GM12874 (cell line): ENCODE data around the gene APOM.

Experiments
- CTCF ChIP-seq: IDR thresholded peaks from 2 replicates; pipeline ENCODE4 v1.5.1; 2011; ENCODE audit warnings: low read depth, mild to moderate bottlenecking, control low read depth, low read length, moderate library complexity; ENCODE audit not compliant: insufficient read depth

The APOM gene

GRCh38 chr6:31655349-31656237 is at the start of gene APOM:
Gene APOM, plus strand, starts transcription at chr6:31655894. Its CDS starts 73 bp downstream, at chr6:31655967.
- no peak for TF ChIP-seq CTCF

DNA sequence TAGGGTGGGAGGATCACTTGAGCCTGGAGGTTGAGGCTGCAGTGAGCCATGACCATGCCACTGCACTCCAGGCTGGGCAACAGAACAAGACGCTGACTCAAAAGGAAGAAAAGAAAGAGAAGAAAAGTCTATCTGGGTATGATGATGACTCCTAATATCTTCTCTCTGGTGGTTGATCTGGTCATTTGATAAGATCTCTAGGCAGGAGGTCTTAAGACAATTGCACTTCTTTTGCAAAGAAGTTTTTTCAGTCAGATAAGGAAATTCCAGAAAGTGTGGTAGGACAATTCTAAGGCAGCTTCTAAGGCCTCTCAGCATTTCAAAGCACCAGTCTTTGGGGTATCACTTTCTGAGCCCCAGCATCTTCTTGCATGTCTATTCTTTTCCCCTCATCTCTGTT is 48.4 kb upstream of the APOM start:
- TF ChIP-seq CTCF: no peak

DNA sequence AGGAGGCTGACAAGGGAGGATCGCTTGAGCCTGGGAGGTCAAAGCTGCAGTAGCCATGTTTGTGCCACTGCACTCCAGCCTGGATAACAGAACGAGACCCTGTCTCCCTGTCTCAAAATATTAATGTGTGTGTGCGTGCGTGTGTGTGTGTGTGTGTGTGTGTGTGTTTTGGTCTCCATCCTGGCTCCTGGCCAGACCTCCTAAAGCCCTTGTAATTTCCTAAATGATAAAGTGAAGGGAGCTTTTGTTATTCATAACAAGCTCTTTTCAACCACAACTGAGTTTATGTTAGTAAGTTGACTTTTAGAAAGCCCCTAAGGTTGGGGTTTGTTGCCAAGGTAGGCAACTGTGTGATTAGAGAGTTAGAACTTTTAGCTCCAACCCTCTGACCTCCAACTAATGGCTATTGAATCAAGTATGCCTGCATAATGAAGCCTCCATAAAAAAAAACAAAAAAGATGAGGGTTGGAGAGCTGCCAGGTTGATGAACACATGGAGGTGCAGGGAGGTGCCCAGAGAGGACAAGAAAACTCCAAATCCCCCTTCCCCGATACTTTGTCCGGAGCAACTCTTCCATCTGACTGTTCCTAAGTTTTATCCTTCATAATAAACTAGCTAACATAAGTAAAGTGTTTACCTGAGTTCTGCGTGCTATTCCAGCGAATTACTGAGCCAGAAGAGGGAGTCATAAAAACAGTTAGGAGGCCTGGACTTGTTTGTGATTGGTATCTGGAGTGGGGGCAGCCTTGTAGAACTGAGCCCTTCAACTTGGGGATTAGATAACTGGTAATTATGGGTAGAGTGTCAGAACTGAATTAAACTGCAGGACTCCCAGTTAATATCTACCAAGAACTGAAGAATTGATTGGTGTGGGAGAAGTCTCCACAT is 45.9 kb upstream of the APOM start:
- TF ChIP-seq CTCF: no peak

DNA sequence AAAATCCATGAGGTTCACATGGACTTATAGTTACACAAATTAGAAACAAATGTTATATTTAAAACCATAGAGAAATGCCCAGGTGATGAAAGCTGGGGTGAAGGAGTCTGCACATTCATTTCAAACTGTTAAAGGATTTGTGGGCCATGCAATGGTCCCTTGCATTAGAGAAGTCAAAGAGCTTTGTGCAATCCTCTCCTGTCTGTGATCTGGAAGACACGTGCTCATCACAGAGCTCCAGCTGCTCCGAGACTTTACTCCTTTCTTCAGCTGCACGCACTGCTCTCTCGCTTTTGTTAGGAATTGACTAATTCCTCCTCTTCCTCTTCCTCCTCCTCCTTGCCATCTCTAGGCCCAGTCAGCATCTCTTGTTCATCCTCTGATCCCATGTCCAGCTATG is 44.7 kb upstream of the APOM start:
- no peak for TF ChIP-seq CTCF

DNA sequence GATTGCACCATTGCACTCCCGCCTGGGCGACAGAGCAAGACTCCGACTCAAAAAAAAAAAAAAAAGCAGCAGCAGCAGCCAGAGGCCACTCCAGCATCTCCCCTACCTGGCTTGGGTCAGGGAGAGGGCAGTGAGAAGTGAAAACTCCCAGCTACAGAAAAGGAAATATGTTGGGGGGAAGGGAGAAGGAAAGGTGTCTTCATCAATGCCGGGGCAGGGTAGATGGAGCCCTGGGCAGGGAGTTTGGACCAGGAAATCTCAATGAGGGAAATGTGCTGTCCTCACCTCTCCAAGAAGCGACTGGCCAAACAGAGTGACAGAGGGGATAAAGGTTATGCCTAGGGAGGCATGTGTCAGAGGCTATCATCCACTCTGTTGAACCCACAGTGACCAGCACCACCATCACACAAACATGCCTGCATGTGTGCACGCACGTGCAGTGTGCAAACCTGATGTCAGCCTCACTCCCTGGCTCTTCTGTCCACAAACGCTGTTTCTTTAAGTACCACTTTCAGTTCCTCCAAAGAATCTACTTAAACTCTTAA is 41.5 kb upstream of the APOM start:
- no peak for TF ChIP-seq CTCF

DNA sequence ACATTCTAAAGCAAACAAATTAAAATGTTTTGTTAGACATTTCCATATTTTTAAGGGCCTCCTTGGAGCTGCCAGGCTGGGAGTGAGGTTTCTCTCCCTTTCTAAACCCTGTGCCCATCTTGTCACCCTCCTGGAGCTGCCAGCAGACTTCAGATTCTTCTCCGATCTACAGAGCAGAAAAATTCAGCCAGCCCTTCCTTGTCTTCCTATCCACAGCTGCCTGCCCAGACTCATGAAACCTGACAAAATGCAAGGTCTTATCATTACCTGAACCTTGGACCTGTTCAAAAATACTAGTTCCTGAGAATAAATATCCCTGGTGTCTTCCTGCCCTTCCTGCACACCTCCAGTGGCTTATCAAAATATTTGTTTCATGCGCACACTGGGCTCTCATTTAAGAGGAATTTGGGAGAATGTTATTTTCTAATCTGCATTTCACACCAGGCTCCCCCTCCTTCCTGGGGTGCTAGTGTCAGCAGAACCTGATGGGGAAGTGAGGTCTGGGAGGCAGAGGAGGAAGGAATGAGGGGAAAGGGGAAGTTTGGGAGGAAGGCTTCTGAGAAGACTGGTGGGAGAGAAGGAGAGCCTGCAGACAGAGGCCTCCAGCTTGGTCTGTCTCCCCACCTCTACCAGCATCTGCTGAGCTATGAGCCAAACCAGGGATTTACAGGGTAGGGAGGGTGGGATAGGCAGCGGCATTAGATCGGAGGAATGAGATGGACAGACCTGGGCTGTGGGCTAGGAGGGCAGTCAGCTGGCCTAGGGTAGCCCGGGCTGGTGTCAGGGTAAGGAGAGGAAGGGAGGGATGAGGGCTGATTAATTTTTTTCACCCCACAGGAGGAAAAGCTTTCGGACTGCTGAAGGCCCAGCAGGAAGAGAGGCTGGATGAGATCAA is 40.8 kb upstream of the APOM start, which contains the start of gene AIF1:
TSS of gene AIF1 (plus strand) at position 551 of the 895 bp plus-strand sequence. CDS start at position 647, 96 bp downstream.
- no peak for TF ChIP-seq CTCF
